CD14-positive monocyte (primary cell): ENCODE measurements around the gene HERPUD2. TPM values are rescaled to one million over a fixed set of nuclear protein-coding genes. Genes with fewer than 3 reads are reported as not detected.

Experiments
- DNase-seq, 3 donors: peaks; one replicate each; pipeline ENCODE4 v3.0.0-alpha.2; 2011 to 2022
- H2AFZ ChIP-seq: 2 replicates; pipeline ENCODE4 v1.6.0; 2012; ENCODE audit warnings: mild to moderate bottlenecking, low read depth, low read length, inconsistent platforms; ENCODE audit not compliant: insufficient read depth, poor library complexity, severe bottlenecking
- H3K27ac ChIP-seq, 2 donors: 1 replicate in 1 of 2; 2 replicates in 1 of 2; pipeline ENCODE4 v1.5.1; 2012 to 2013; ENCODE audit warnings: low read length in 2 of 2, control low read depth in 1 of 2, inconsistent platforms in 1 of 2, low read depth in 1 of 2, mild to moderate bottlenecking in 1 of 2
- H3K27me3 ChIP-seq, 2 donors: one replicate each; pipeline versions ENCODE4 v1.6.0 to v1.6.1; 2011 to 2013; ENCODE audit warnings: low read length in 2 of 2; ENCODE audit not compliant: control insufficient read depth in 2 of 2, insufficient read depth in 2 of 2
- H3K36me3 ChIP-seq, 2 donors: replicated peaks in 1 of 2; 1 replicate in 1 of 2; 2 replicates in 1 of 2; pipeline versions ENCODE4 v1.5.1 to v1.6.1; 2012 to 2013; ENCODE audit warnings: low read length in 2 of 2, control low read depth in 1 of 2, inconsistent platforms in 1 of 2, mild to moderate bottlenecking in 1 of 2; ENCODE audit not compliant: insufficient read depth in 2 of 2, control insufficient read depth in 1 of 2
- H3K4me1 ChIP-seq, 2 donors: 1 replicate in 1 of 2; 2 replicates in 1 of 2; pipeline versions ENCODE4 v1.5.1 to v1.6.1; 2012 to 2013; ENCODE audit warnings: low read length in 2 of 2, control low read depth in 1 of 2, inconsistent platforms in 1 of 2, mild to moderate bottlenecking in 1 of 2, moderate library complexity in 1 of 2; ENCODE audit not compliant: insufficient read depth in 2 of 2, control insufficient read depth in 1 of 2
- H3K4me2 ChIP-seq: replicated peaks from 2 replicates; pipeline ENCODE3; 2012; ENCODE audit warnings: low read length, moderate library complexity, mild to moderate bottlenecking; ENCODE audit not compliant: poor library complexity, severe bottlenecking; ENCODE audit errors: extremely low read depth
- H3K4me3 ChIP-seq, 3 experiments: fragments of 200-600 bp in 1 of 3; sonication (generic) in 1 of 3; replicated peaks in 1 of 3; 1 replicate in 2 of 3; 2 replicates in 1 of 3; pipeline ENCODE4 v1.5.1; 2011 to 2013; ENCODE audit warnings: low read length in 3 of 3, mild to moderate bottlenecking in 3 of 3, control low read depth in 2 of 3, low read depth in 2 of 3, inconsistent platforms in 1 of 3, moderate library complexity in 1 of 3
- H3K79me2 ChIP-seq: 2 replicates; pipeline ENCODE4 v1.6.0; 2012; ENCODE audit warnings: mild to moderate bottlenecking, control low read depth, inconsistent platforms, low read length, moderate library complexity; ENCODE audit not compliant: insufficient read depth
- H3K9ac ChIP-seq: 2 replicates; pipeline ENCODE4 v1.6.0; 2017; ENCODE audit warnings: low read length, mild to moderate bottlenecking; ENCODE audit not compliant: insufficient read depth, poor library complexity, severe bottlenecking
- H3K9me3 ChIP-seq, 2 donors: replicated peaks in 1 of 2; 1 replicate in 1 of 2; 2 replicates in 1 of 2; pipeline versions ENCODE4 v1.5.1 to v1.6.1; 2012 to 2013; ENCODE audit warnings: low read length in 2 of 2, control low read depth in 1 of 2; ENCODE audit not compliant: control insufficient read depth in 1 of 2, insufficient read depth in 1 of 2
- H4K20me1 ChIP-seq: 2 replicates; pipeline ENCODE4 v1.6.0; 2012; ENCODE audit warnings: mild to moderate bottlenecking, low read length, control low read depth, moderate library complexity; ENCODE audit not compliant: insufficient read depth
- H3K27ac Mint-ChIP-seq, 7 donors: one replicate each; pipeline ENCODE4 v1.8.0; 2020; ENCODE audit warnings: mild to moderate bottlenecking in 7 of 7, mixed read lengths in 7 of 7, moderate library complexity in 6 of 7, inconsistent platforms in 2 of 7
- H3K27me3 Mint-ChIP-seq, 3 donors: one replicate each; pipeline ENCODE4 v1.8.0; 2021 to 2022; ENCODE audit warnings: low read depth in 3 of 3, mild to moderate bottlenecking in 3 of 3, mixed read lengths in 3 of 3, moderate library complexity in 3 of 3, inconsistent platforms in 1 of 3
- H3K36me3 Mint-ChIP-seq, 2 donors: one replicate each; pipeline ENCODE4 v1.8.0; 2020; ENCODE audit warnings: mixed read lengths in 2 of 2, inconsistent platforms in 1 of 2, mild to moderate bottlenecking in 1 of 2
- H3K4me1 Mint-ChIP-seq: one replicate; pipeline ENCODE4 v1.8.0; 2020; ENCODE audit warnings: mild to moderate bottlenecking, mixed read lengths
- H3K4me3 Mint-ChIP-seq, 2 donors: one replicate each; pipeline ENCODE4 v1.8.0; 2020; ENCODE audit warnings: mild to moderate bottlenecking in 2 of 2, mixed read lengths in 2 of 2, moderate library complexity in 1 of 2
- H3K9me3 Mint-ChIP-seq, 7 donors: one replicate each; pipeline ENCODE4 v1.8.0; 2020 to 2022; ENCODE audit warnings: mixed read lengths in 7 of 7, mild to moderate bottlenecking in 6 of 7, moderate library complexity in 6 of 7, inconsistent platforms in 2 of 7
- WGBS: methylation state at CpG from one replicate; pipeline ENCODE4 v1.1.5; 2013; ENCODE audit warnings: missing lambda C conversion rate; ENCODE audit not compliant: insufficient coverage; 5-methylcytosine and 5-hydroxymethylcytosine counted together
- intact Hi-C, 2 donors: fragments of 100-400 bp; cut with micrococcal nuclease; formaldehyde crosslinking; loops; one replicate each; pipeline versions ENCODE4 v1.15.0 to v1.15.1; 2023
- polyA plus RNA-seq, 3 donors: library from polyadenylated mRNA; depleted of rRNA in 1 of 3; unstranded in 2 of 3; stranded (reverse) in 1 of 3; fragments of 300-500 nt in 2 of 3; fragments of >200 nt in 1 of 3; fragmentation: Illumina TruSeq in 2 of 3; gene quantifications; 1 replicate in 2 of 3; 2 replicates in 1 of 3; pipeline ENCODE4 v1.2.3, GENCODE V29; 2012 to 2021
- TF ChIP-seq, protein P1 (sequence below): fragments of 200-600 bp; IDR thresholded peaks from one replicate; pipeline ENCODE4 v1.8.0; 2022; ENCODE audit warnings: antibody characterized with exemption, mild to moderate bottlenecking

HERPUD2 gene
- polyA plus RNA-seq, 3 donors = 36.1 to 40.9 (median 36.4) TPM

DNA sequence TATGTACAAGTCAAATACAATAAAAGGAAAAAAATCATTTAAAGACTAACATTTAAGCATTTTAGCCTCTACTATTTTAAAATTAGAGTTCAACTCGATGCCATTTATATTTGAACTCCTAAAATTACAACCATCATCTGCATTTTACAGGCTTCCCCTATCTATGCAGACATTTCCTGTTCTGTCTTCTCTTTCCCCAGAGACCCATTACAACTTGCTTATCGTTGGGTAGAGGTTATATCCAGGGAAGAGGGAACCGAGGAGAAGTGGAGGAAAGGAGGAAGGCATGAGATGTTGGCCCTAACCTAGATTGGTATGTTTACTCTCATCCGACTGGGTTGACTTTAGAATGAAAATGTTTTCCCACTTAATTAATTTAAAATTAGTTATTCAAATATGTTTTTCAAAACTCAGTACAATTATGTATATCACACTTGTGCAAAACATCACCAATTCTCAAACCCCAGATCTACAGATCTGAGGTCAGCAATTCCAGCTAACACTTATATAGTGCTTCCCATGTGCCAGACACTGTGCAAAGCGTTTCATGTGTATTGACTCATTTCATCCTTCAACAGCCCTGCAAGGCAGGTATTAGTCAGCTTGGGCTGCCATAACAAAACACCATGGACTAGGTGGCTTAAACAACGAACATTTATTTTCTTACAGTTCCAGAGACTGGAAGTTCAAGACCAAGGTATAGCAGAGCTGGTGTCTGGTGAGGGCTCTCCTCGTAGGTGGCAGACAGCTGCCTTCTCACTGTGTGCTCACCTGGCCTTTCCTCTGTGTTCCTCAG is 27.3 kb upstream of the HERPUD2 start:
- no peak for DNase-seq
- WGBS = 67% methylated on average over 3 of the region's 7 CpGs
- H3K36me3 ChIP-seq = no peaks in the 10 kb centered on the region
- intact Hi-C loops = no loop called here
- Mint-ChIP-seq H3K27ac (no peak overlapping the region), H3K4me3 (no peak overlapping the region), H3K4me1 (no peaks in the 10 kb centered on the region), H3K36me3 (no peaks in the 10 kb centered on the region), H3K27me3 (peaks cover 2 to 3% (median 3%) of the 10 kb centered on the region in 3 donors), H3K9me3 (peaks cover 0 to 2% (median 0%) of the 10 kb centered on the region in 7 donors)
- no peaks in the 10 kb centered on the region for H3K27me3 ChIP-seq
- TF ChIP-seq, protein P1, sequence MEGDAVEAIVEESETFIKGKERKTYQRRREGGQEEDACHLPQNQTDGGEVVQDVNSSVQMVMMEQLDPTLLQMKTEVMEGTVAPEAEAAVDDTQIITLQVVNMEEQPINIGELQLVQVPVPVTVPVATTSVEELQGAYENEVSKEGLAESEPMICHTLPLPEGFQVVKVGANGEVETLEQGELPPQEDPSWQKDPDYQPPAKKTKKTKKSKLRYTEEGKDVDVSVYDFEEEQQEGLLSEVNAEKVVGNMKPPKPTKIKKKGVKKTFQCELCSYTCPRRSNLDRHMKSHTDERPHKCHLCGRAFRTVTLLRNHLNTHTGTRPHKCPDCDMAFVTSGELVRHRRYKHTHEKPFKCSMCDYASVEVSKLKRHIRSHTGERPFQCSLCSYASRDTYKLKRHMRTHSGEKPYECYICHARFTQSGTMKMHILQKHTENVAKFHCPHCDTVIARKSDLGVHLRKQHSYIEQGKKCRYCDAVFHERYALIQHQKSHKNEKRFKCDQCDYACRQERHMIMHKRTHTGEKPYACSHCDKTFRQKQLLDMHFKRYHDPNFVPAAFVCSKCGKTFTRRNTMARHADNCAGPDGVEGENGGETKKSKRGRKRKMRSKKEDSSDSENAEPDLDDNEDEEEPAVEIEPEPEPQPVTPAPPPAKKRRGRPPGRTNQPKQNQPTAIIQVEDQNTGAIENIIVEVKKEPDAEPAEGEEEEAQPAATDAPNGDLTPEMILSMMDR = no peak
- no peaks in the 10 kb centered on the region for H3K9me3 ChIP-seq
- no peaks in the 10 kb centered on the region for H3K79me2 ChIP-seq
- H3K4me2 ChIP-seq = no peak overlapping the region
- no peaks in the 10 kb centered on the region for H4K20me1 ChIP-seq
- H3K9ac ChIP-seq = no peak overlapping the region
- no peak overlapping the region for H2AFZ ChIP-seq
- no peak overlapping the region for H3K4me3 ChIP-seq
- no peak overlapping the region for H3K27ac ChIP-seq
- H3K4me1 ChIP-seq = no peaks in the 10 kb centered on the region

DNA sequence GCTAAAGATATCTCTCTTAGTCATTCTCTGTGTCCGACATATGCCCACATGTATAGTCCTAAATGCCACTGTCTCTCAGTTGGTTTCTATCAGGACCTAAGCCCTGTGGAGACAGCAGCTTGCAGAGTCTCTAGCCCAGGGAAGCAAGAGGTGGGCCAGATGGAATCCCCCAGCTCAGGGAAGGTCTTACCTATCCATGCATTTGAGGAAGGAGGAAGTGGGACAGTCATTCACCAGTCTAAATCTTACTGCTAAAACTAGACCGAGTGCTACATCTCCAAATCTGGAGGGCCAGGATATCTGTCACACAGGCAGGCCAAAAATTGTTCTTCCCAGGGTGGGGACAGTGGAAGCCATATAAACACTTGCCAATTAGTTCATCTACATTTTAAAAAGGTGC is 26.4 kb upstream of the HERPUD2 start:
- peaks cover 0 to 2% (median 0%) of the 10 kb centered on the region in 7 donors for H3K9me3 Mint-ChIP-seq

More for the DNA sequence above, 26.4 kb upstream of the HERPUD2 start:
- H3K36me3 Mint-ChIP-seq = no peaks in the 10 kb centered on the region
- H3K36me3 ChIP-seq = no peaks in the 10 kb centered on the region
- DNase-seq = no peak
- no peaks in the 10 kb centered on the region for H4K20me1 ChIP-seq
- H3K4me1 Mint-ChIP-seq = no peaks in the 10 kb centered on the region
- H3K4me1 ChIP-seq = no peaks in the 10 kb centered on the region
- H3K4me3 ChIP-seq = no peak overlapping the region
- H2AFZ ChIP-seq = no peak overlapping the region
- no peak overlapping the region for H3K4me2 ChIP-seq
- H3K4me3 Mint-ChIP-seq = no peak overlapping the region
- H3K9me3 ChIP-seq = no peaks in the 10 kb centered on the region
- intact Hi-C loops = no loop called here
- H3K79me2 ChIP-seq = no peaks in the 10 kb centered on the region
- peaks cover 1 to 3% (median 2%) of the 10 kb centered on the region in 3 donors for H3K27me3 Mint-ChIP-seq
- H3K9ac ChIP-seq = no peak overlapping the region
- 86% methylated on average over 1 of the region's 2 CpGs for WGBS
- no peak overlapping the region for H3K27ac ChIP-seq
- TF ChIP-seq, protein P1 = no peak
- no peaks in the 10 kb centered on the region for H3K27me3 ChIP-seq
- H3K27ac Mint-ChIP-seq = peak overlapping the region in 1 of 7 donors; percentile 15
